Transverse colon (tissue), 4 donors: Measurements from ENCODE around the gene AKAP13.

Source experiments
- EP300 ChIP-seq: sonication (generic); formaldehyde crosslinking; IDR thresholded peaks from one replicate; pipeline ENCODE4 v1.6.1; 2017; ENCODE audit warnings: antibody characterized with exemption, low read depth
- POLR2A ChIP-seq: fragments of 450-650 bp; IDR thresholded peaks from one replicate; pipeline ENCODE4 v1.6.1; 2016; ENCODE audit warnings: antibody characterized with exemption, mild to moderate bottlenecking, moderate library complexity
- POLR2AphosphoS5 ChIP-seq, 3 donors: sonication (generic); formaldehyde crosslinking; IDR thresholded peaks; one replicate each; pipeline ENCODE4 v1.6.1; 2016; ENCODE audit warnings: antibody characterized with exemption in 3 of 3
- TF ChIP-seq, protein P1 (sequence below), 5 experiments: fragments of 200-600 bp in 3 of 5; fragments of 450-650 bp in 2 of 5; sonication (generic) in 3 of 5; IDR thresholded peaks; 1 replicate in 2 of 5; 2 replicates in 3 of 5; pipeline ENCODE4 v1.5.1; 2016 to 2017; ENCODE audit warnings: antibody characterized with exemption in 5 of 5, inconsistent platforms in 3 of 5, mild to moderate bottlenecking in 2 of 5, moderate library complexity in 1 of 5

DNA sequence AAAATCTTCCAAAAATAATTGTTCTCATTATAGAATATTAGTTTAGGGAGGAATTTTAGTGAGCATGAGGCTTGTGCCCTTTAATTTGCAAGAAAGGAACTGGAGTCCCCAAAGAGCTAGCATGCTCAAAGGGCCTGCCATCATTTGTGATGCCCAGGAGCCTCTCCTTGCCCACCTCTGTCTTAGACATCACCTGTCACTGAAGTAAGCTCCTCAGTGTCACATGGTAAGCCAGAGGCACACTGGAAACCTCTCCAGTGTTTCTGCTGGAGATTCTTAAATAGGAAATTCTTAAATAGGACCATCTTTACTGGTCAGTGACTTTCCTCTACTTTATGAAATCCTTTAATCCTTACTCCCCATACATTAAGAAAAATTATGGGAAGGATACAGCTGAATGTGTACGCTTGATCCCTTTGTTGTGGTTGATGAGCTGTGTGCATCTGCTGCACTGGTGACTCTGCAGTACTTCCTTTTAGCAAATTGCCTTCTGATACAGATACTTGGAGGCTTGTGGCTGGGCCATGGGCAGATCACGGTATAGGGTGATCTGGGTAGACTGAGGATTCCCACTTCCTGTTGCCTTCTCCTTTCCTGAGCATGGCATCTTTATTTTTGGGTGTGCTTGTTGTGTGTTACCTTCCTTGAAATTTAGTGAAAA lies 216.9 kb downstream of the AKAP13 start:
- TF ChIP-seq, protein P1, sequence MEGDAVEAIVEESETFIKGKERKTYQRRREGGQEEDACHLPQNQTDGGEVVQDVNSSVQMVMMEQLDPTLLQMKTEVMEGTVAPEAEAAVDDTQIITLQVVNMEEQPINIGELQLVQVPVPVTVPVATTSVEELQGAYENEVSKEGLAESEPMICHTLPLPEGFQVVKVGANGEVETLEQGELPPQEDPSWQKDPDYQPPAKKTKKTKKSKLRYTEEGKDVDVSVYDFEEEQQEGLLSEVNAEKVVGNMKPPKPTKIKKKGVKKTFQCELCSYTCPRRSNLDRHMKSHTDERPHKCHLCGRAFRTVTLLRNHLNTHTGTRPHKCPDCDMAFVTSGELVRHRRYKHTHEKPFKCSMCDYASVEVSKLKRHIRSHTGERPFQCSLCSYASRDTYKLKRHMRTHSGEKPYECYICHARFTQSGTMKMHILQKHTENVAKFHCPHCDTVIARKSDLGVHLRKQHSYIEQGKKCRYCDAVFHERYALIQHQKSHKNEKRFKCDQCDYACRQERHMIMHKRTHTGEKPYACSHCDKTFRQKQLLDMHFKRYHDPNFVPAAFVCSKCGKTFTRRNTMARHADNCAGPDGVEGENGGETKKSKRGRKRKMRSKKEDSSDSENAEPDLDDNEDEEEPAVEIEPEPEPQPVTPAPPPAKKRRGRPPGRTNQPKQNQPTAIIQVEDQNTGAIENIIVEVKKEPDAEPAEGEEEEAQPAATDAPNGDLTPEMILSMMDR (IDR thresholded peaks at IDR 0.05): no peak
- TF ChIP-seq POLR2AphosphoS5 (IDR thresholded peaks at IDR 0.05): no peak
- no peak for TF ChIP-seq EP300
- TF ChIP-seq POLR2A: no peak
